Measurements from ENCODE around the gene IGSF21.

IGSF21 gene

GRCh38 chr1:18333220-18333619, 225.6 kb downstream of the IGSF21 start:
- Histone ChIP-seq H3K9ac (ENCODE audit: low read depth, low read length) (no peak overlapping the region), H3K9me3 (replicated peaks; ENCODE audit: low read length) (peaks cover 25% of the 10 kb centered on the region), H3K4me3 (ENCODE audit: low read length) (no peak overlapping the region), H3K27me3 (ENCODE audit: control insufficient read depth, insufficient read depth, low read length) (no peaks in the 10 kb centered on the region), H3K4me1 (ENCODE audit: control insufficient read depth, insufficient read depth, low read length) (no peaks in the 10 kb centered on the region), H3K36me3 (ENCODE audit: insufficient read depth, low read length) (no peaks in the 10 kb centered on the region), H3K4me2 (ENCODE audit: low read length) (no peak overlapping the region)

- Histone ChIP-seq H3K27me3 (ENCODE audit: control insufficient read depth, insufficient read depth, low read length) (no peaks in the 10 kb centered on the region), H3K9me3 (replicated peaks; ENCODE audit: low read length) (peaks cover 24% of the 10 kb centered on the region), H3K4me2 (ENCODE audit: low read length) (no peak overlapping the region), H3K4me3 (ENCODE audit: low read length) (no peak overlapping the region), H3K4me1 (ENCODE audit: control insufficient read depth, insufficient read depth, low read length) (no peaks in the 10 kb centered on the region), H3K36me3 (ENCODE audit: insufficient read depth, low read length) (no peaks in the 10 kb centered on the region), H3K9ac (ENCODE audit: low read depth, low read length) (no peak overlapping the region)
Observed at GRCh38 chr1:18336801-18337200, 229.2 kb downstream of the IGSF21 start.

GRCh38 chr1:18337757-18338156, 230.2 kb downstream of the IGSF21 start:
- Histone ChIP-seq H3K27me3 (ENCODE audit: control insufficient read depth, insufficient read depth, low read length) (no peaks in the 10 kb centered on the region), H3K4me1 (ENCODE audit: control insufficient read depth, insufficient read depth, low read length) (no peaks in the 10 kb centered on the region), H3K4me2 (ENCODE audit: low read length) (no peak overlapping the region), H3K4me3 (ENCODE audit: low read length) (no peak overlapping the region), H3K36me3 (ENCODE audit: insufficient read depth, low read length) (no peaks in the 10 kb centered on the region), H3K9me3 (replicated peaks; ENCODE audit: low read length) (peaks cover 20% of the 10 kb centered on the region), H3K9ac (ENCODE audit: low read depth, low read length) (no peak overlapping the region)

- Histone ChIP-seq H3K4me2 (ENCODE audit: low read length) (no peak overlapping the region), H3K4me3 (ENCODE audit: low read length) (no peak overlapping the region), H3K27me3 (ENCODE audit: control insufficient read depth, insufficient read depth, low read length) (no peaks in the 10 kb centered on the region), H3K36me3 (ENCODE audit: insufficient read depth, low read length) (no peaks in the 10 kb centered on the region), H3K9ac (ENCODE audit: low read depth, low read length) (no peak overlapping the region), H3K4me1 (ENCODE audit: control insufficient read depth, insufficient read depth, low read length) (no peaks in the 10 kb centered on the region), H3K9me3 (replicated peaks; ENCODE audit: low read length) (peaks cover 23% of the 10 kb centered on the region)
Observed at GRCh38 chr1:18339161-18339560, 231.6 kb downstream of the IGSF21 start.

- Histone ChIP-seq H3K36me3 (ENCODE audit: insufficient read depth, low read length) (no peaks in the 10 kb centered on the region), H3K9ac (ENCODE audit: low read depth, low read length) (no peak overlapping the region), H3K4me2 (ENCODE audit: low read length) (no peak overlapping the region), H3K27me3 (ENCODE audit: control insufficient read depth, insufficient read depth, low read length) (no peaks in the 10 kb centered on the region), H3K9me3 (replicated peaks; ENCODE audit: low read length) (peaks cover 13% of the 10 kb centered on the region), H3K4me3 (ENCODE audit: low read length) (no peak overlapping the region), H3K4me1 (ENCODE audit: control insufficient read depth, insufficient read depth, low read length) (no peaks in the 10 kb centered on the region)
Observed at GRCh38 chr1:18340158-18340764, 232.7 kb downstream of the IGSF21 start.

GRCh38 chr1:18340787-18341186, 233.2 kb downstream of the IGSF21 start:
- Histone ChIP-seq H3K9me3 (replicated peaks; ENCODE audit: low read length) (peaks cover 9% of the 10 kb centered on the region), H3K27me3 (ENCODE audit: control insufficient read depth, insufficient read depth, low read length) (no peaks in the 10 kb centered on the region), H3K4me3 (ENCODE audit: low read length) (no peak overlapping the region), H3K36me3 (ENCODE audit: insufficient read depth, low read length) (no peaks in the 10 kb centered on the region), H3K4me1 (ENCODE audit: control insufficient read depth, insufficient read depth, low read length) (no peaks in the 10 kb centered on the region), H3K9ac (ENCODE audit: low read depth, low read length) (no peak overlapping the region), H3K4me2 (ENCODE audit: low read length) (no peak overlapping the region)

- Histone ChIP-seq H3K4me3 (ENCODE audit: low read length) (no peak overlapping the region), H3K4me1 (ENCODE audit: control insufficient read depth, insufficient read depth, low read length) (no peaks in the 10 kb centered on the region), H3K27me3 (ENCODE audit: control insufficient read depth, insufficient read depth, low read length) (no peaks in the 10 kb centered on the region), H3K4me2 (ENCODE audit: low read length) (no peak overlapping the region), H3K9ac (ENCODE audit: low read depth, low read length) (no peak overlapping the region), H3K9me3 (replicated peaks; ENCODE audit: low read length) (peaks cover 11% of the 10 kb centered on the region), H3K36me3 (ENCODE audit: insufficient read depth, low read length) (no peaks in the 10 kb centered on the region)
Observed at GRCh38 chr1:18341291-18342069, 233.9 kb downstream of the IGSF21 start.

- H3K9ac ChIP-seq (ENCODE audit: low read depth, low read length), result no peak overlapping the region
- no peaks in the 10 kb centered on the region for H3K4me1 ChIP-seq (ENCODE audit: control insufficient read depth, insufficient read depth, low read length)
- H3K27me3 ChIP-seq (ENCODE audit: control insufficient read depth, insufficient read depth, low read length), result no peaks in the 10 kb centered on the region
- H3K36me3 ChIP-seq (ENCODE audit: insufficient read depth, low read length), result no peaks in the 10 kb centered on the region
- H3K9me3 ChIP-seq (replicated peaks; ENCODE audit: low read length), result peaks cover 11% of the 10 kb centered on the region
- no peak overlapping the region for H3K4me3 ChIP-seq (ENCODE audit: low read length)
- H3K4me2 ChIP-seq (ENCODE audit: low read length), result no peak overlapping the region
Observed at GRCh38 chr1:18342744-18343143, 235.1 kb downstream of the IGSF21 start.

- Histone ChIP-seq H3K36me3 (ENCODE audit: insufficient read depth, low read length) (no peaks in the 10 kb centered on the region), H3K4me2 (ENCODE audit: low read length) (no peak overlapping the region), H3K9ac (ENCODE audit: low read depth, low read length) (no peak overlapping the region), H3K4me1 (ENCODE audit: control insufficient read depth, insufficient read depth, low read length) (no peaks in the 10 kb centered on the region), H3K9me3 (replicated peaks; ENCODE audit: low read length) (peaks cover 11% of the 10 kb centered on the region), H3K4me3 (ENCODE audit: low read length) (no peak overlapping the region), H3K27me3 (ENCODE audit: control insufficient read depth, insufficient read depth, low read length) (no peaks in the 10 kb centered on the region)
Observed at GRCh38 chr1:18343581-18343980, 236.0 kb downstream of the IGSF21 start.

GRCh38 chr1:18344755-18345154, 237.2 kb downstream of the IGSF21 start:
- Histone ChIP-seq H3K4me2 (ENCODE audit: low read length) (no peak overlapping the region), H3K36me3 (ENCODE audit: insufficient read depth, low read length) (no peaks in the 10 kb centered on the region), H3K9ac (ENCODE audit: low read depth, low read length) (no peak overlapping the region), H3K4me3 (ENCODE audit: low read length) (no peak overlapping the region), H3K9me3 (replicated peaks; ENCODE audit: low read length) (peaks cover 11% of the 10 kb centered on the region), H3K4me1 (ENCODE audit: control insufficient read depth, insufficient read depth, low read length) (no peaks in the 10 kb centered on the region), H3K27me3 (ENCODE audit: control insufficient read depth, insufficient read depth, low read length) (no peaks in the 10 kb centered on the region)

GRCh38 chr1:18347559-18347958, 240.0 kb downstream of the IGSF21 start:
- no peak overlapping the region for H3K4me2 ChIP-seq (ENCODE audit: low read length)
- H3K4me1 ChIP-seq (ENCODE audit: control insufficient read depth, insufficient read depth, low read length), result no peaks in the 10 kb centered on the region
- no peak overlapping the region for H3K9ac ChIP-seq (ENCODE audit: low read depth, low read length)
- H3K4me3 ChIP-seq (ENCODE audit: low read length), result no peak overlapping the region
- no peaks in the 10 kb centered on the region for H3K36me3 ChIP-seq (ENCODE audit: insufficient read depth, low read length)
- no peaks in the 10 kb centered on the region for H3K27me3 ChIP-seq (ENCODE audit: control insufficient read depth, insufficient read depth, low read length)
- H3K9me3 ChIP-seq (replicated peaks; ENCODE audit: low read length), result peaks cover 6% of the 10 kb centered on the region

GRCh38 chr1:18348354-18348753, 240.8 kb downstream of the IGSF21 start:
- Histone ChIP-seq H3K27me3 (ENCODE audit: control insufficient read depth, insufficient read depth, low read length) (no peaks in the 10 kb centered on the region), H3K4me2 (ENCODE audit: low read length) (no peak overlapping the region), H3K9me3 (replicated peaks; ENCODE audit: low read length) (peaks cover 6% of the 10 kb centered on the region), H3K9ac (ENCODE audit: low read depth, low read length) (no peak overlapping the region), H3K36me3 (ENCODE audit: insufficient read depth, low read length) (no peaks in the 10 kb centered on the region), H3K4me3 (ENCODE audit: low read length) (no peak overlapping the region), H3K4me1 (ENCODE audit: control insufficient read depth, insufficient read depth, low read length) (no peaks in the 10 kb centered on the region)

Data from skeletal muscle satellite cell (primary cell).